Mesenchymal stem cell (in vitro differentiated cells and primary cell): ENCODE results near the gene ALOXE3.

Source experiments
- DNase-seq: peaks from one replicate; pipeline ENCODE4 v3.0.0-alpha.2; 2013
- H2AFZ ChIP-seq: one replicate; pipeline ENCODE4 v1.6.1; 2013; ENCODE audit warnings: low read depth, mild to moderate bottlenecking, control low read depth, inconsistent platforms, low read length, moderate library complexity
- H2AK5ac ChIP-seq: 2 replicates; pipeline ENCODE4 v1.6.1; 2013; ENCODE audit warnings: low read length, moderate library complexity, mild to moderate bottlenecking, inconsistent platforms; ENCODE audit not compliant: severe bottlenecking
- H2BK120ac ChIP-seq: one replicate; pipeline ENCODE4 v1.6.1; 2013; ENCODE audit warnings: low read depth, mild to moderate bottlenecking, inconsistent platforms, low read length, moderate library complexity
- H2BK12ac ChIP-seq, 2 experiments: one replicate each; pipeline ENCODE4 v1.6.1; 2013; ENCODE audit warnings: inconsistent platforms in 2 of 2, low read length in 2 of 2, mild to moderate bottlenecking in 2 of 2, moderate library complexity in 2 of 2, control low read depth in 1 of 2
- H2BK15ac ChIP-seq: one replicate; pipeline ENCODE4 v1.6.1; 2013; ENCODE audit warnings: mild to moderate bottlenecking, low read depth, inconsistent platforms; ENCODE audit not compliant: poor library complexity, severe bottlenecking
- H2BK5ac ChIP-seq: 2 replicates; pipeline ENCODE4 v1.6.1; 2013; ENCODE audit warnings: low read depth, mild to moderate bottlenecking, low read length, control low read depth, inconsistent platforms; ENCODE audit not compliant: poor library complexity, severe bottlenecking
- H3K14ac ChIP-seq, 2 experiments: one replicate each; pipeline ENCODE4 v1.6.1; 2013; ENCODE audit warnings: inconsistent platforms in 2 of 2, low read length in 2 of 2, control low read depth in 1 of 2, mild to moderate bottlenecking in 1 of 2, moderate library complexity in 1 of 2
- H3K18ac ChIP-seq, 2 experiments: one replicate each; pipeline ENCODE4 v1.6.1; 2013; ENCODE audit warnings: inconsistent platforms in 2 of 2, low read length in 2 of 2, control low read depth in 1 of 2, low read depth in 1 of 2, mild to moderate bottlenecking in 1 of 2
- H3K23ac ChIP-seq, 2 experiments: one replicate each; pipeline ENCODE4 v1.6.1; 2013; ENCODE audit warnings: inconsistent platforms in 2 of 2, low read length in 2 of 2, mild to moderate bottlenecking in 2 of 2, moderate library complexity in 2 of 2, control low read depth in 1 of 2
- H3K27ac ChIP-seq: 2 replicates; pipeline ENCODE4 v1.5.1; 2013; ENCODE audit warnings: mild to moderate bottlenecking, moderate library complexity, low read length, control low read depth, inconsistent platforms; ENCODE audit not compliant: poor library complexity, severe bottlenecking
- H3K27me3 ChIP-seq, 2 experiments: 2 replicates each; pipeline versions ENCODE4 v1.6.1 to v1.7.0; 2013; ENCODE audit warnings: low read length in 2 of 2, mild to moderate bottlenecking in 2 of 2, moderate library complexity in 2 of 2, control low read depth in 1 of 2, inconsistent platforms in 1 of 2; ENCODE audit not compliant: control insufficient read depth in 1 of 2, insufficient read depth in 1 of 2
- H3K36me3 ChIP-seq, 2 experiments: 2 replicates each; pipeline versions ENCODE4 v1.6.1 to v1.7.0; 2013; ENCODE audit warnings: low read length in 2 of 2, control low read depth in 1 of 2, inconsistent platforms in 1 of 2, low read depth in 1 of 2, mild to moderate bottlenecking in 1 of 2; ENCODE audit not compliant: insufficient read depth in 2 of 2, control insufficient read depth in 1 of 2
- H3K4ac ChIP-seq, 2 experiments: one replicate each; pipeline ENCODE4 v1.6.1; 2013; ENCODE audit warnings: inconsistent platforms in 2 of 2, low read length in 2 of 2, mild to moderate bottlenecking in 2 of 2, moderate library complexity in 2 of 2, control low read depth in 1 of 2, low read depth in 1 of 2
- H3K4me1 ChIP-seq: 2 replicates; pipeline ENCODE4 v1.6.1; 2013; ENCODE audit warnings: low read depth, low read length, control low read depth; ENCODE audit not compliant: control insufficient read depth, insufficient read depth
- H3K4me2 ChIP-seq: 2 replicates; pipeline ENCODE4 v1.6.1; 2013; ENCODE audit warnings: low read length, mild to moderate bottlenecking, inconsistent platforms; ENCODE audit not compliant: poor library complexity, severe bottlenecking
- H3K4me3 ChIP-seq, 2 experiments: 2 replicates each; pipeline versions ENCODE4 v1.5.1 to v1.7.0; 2013; ENCODE audit warnings: low read length in 2 of 2, mild to moderate bottlenecking in 2 of 2, control low read depth in 1 of 2, low read depth in 1 of 2; ENCODE audit not compliant: insufficient read depth in 1 of 2
- H3K79me1 ChIP-seq: replicated peaks from 2 replicates; pipeline ENCODE4 v1.6.1; 2013; ENCODE audit warnings: mild to moderate bottlenecking, control low read depth, low read length, inconsistent platforms; ENCODE audit not compliant: poor library complexity, severe bottlenecking
- H3K9ac ChIP-seq: 2 replicates; pipeline ENCODE4 v1.7.0; 2013; ENCODE audit warnings: mild to moderate bottlenecking, low read length, moderate library complexity
- H3K9me3 ChIP-seq: 2 replicates; pipeline ENCODE4 v1.7.0; 2013; ENCODE audit warnings: mild to moderate bottlenecking, low read length; ENCODE audit not compliant: control insufficient read depth
- H4K8ac ChIP-seq: one replicate; pipeline ENCODE4 v1.6.1; 2013; ENCODE audit warnings: inconsistent platforms, mild to moderate bottlenecking, low read length, moderate library complexity
- H4K91ac ChIP-seq: one replicate; pipeline ENCODE4 v1.6.1; 2013; ENCODE audit warnings: mild to moderate bottlenecking, low read length, inconsistent platforms
- WGBS: methylation state at CpG from one replicate; pipeline ENCODE4 v1.1.7; 2013; ENCODE audit warnings: mixed read lengths; 5-methylcytosine and 5-hydroxymethylcytosine counted together

Gene ALOXE3

DNA sequence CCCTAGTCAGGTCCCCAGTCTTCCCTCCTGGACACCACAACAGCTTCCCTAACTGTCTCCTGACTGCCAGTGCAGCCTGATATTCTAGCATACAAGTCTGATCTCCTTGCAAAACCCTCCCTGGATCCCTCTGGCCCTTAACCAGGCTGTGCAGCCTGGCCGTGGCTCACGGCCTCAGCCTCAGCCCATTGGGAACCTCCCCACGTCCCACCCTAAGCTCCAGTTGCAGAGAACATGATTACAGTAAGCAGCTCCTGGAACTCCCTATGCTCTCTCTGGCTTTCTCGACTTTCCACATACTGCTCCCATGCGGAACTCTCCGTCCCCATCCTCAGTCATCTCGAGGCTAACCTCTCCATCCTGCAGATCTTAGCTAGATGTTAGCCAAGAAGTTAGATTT, 43.8 kb downstream of the ALOXE3 start:
- H4K91ac ChIP-seq: no peak overlapping the region
- no peak for DNase-seq
- H3K4me2 ChIP-seq: no peak overlapping the region
- no peak overlapping the region for H3K14ac ChIP-seq
- H4K8ac ChIP-seq: no peak overlapping the region
- H2AK5ac ChIP-seq: no peak overlapping the region
- peaks cover 86 to 90% of the 10 kb centered on the region in 2 experiments for H3K27me3 ChIP-seq
- H3K27ac ChIP-seq: no peak overlapping the region
- H2BK5ac ChIP-seq: no peak overlapping the region
- H3K18ac ChIP-seq: no peak overlapping the region
- no peak overlapping the region for H2BK12ac ChIP-seq
- no peaks in the 10 kb centered on the region for H3K9me3 ChIP-seq
- H2BK15ac ChIP-seq: no peak overlapping the region
- H2AFZ ChIP-seq: no peak overlapping the region
- H3K4ac ChIP-seq: no peak overlapping the region
- H2BK120ac ChIP-seq: no peak overlapping the region
- WGBS: 69% methylated on average over 7 of the region's 7 CpGs
- H3K4me3 ChIP-seq: no peak overlapping the region
- H3K9ac ChIP-seq: no peak overlapping the region
- H3K36me3 ChIP-seq: no peaks in the 10 kb centered on the region
- no peak overlapping the region for H3K23ac ChIP-seq
- peaks cover 14% of the 10 kb centered on the region for H3K4me1 ChIP-seq
- no peaks in the 10 kb centered on the region for H3K79me1 ChIP-seq

DNA sequence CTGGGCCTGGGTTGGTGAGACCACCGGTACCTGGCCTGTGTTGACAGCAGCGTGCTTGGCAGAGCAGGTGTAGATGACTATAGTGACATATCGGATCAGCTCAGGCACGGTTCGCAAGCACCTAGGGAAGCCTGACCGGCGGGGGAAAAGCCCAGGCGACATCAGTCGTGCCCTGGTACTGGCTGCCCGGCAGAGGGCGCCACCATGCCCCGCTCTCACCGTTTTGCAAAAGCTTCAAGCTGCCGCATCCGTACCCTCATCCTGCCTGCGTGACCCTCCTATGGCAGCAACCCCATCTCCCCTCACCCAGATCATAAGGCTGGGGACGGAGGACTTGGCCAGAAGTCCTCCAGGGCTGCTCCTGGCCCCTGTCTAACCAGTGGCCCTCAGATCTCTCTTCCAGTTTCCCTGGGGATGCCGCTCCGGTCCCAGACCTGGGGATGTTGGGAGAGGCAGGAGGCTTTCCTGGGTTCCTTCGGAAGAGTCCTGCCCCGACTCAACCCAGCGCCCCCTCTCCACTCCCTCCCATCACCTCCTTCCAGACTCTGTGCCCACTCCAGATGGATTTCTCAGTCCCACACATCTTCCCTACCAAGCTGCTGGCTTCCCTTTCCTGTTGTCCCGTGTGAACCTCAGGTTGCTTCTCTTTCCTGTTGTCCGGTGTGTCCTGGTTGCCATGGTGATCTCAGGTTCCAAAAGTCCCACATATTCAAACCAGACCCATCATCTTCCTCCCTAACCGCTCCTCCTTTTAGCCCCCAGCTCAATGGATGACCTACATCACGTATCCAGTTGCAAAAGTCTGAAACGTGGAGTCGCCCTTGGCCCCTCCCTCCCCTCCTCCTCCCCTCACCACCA, 44.5 kb downstream of the ALOXE3 start:
- Histone ChIP-seq H2BK120ac (no peak overlapping the region), H4K91ac (no peak overlapping the region), H3K4ac (no peak overlapping the region), H2AFZ (no peak overlapping the region), H3K9ac (no peak overlapping the region), H3K4me1 (peaks cover 10% of the 10 kb centered on the region), H3K9me3 (no peaks in the 10 kb centered on the region), H3K14ac (no peak overlapping the region), H3K27me3 (peaks cover 86 to 88% of the 10 kb centered on the region in 2 experiments), H3K4me2 (no peak overlapping the region), H2BK15ac (no peak overlapping the region), H3K36me3 (no peaks in the 10 kb centered on the region), H3K18ac (no peak overlapping the region), H2AK5ac (no peak overlapping the region), H3K23ac (no peak overlapping the region), H3K4me3 (no peak overlapping the region), H3K79me1 (no peaks in the 10 kb centered on the region), H2BK5ac (no peak overlapping the region), H2BK12ac (no peak overlapping the region), H3K27ac (no peak overlapping the region), H4K8ac (no peak overlapping the region)
- WGBS: 10% methylated on average over 28 of the region's 28 CpGs
- peak; percentile 62 for DNase-seq

DNA sequence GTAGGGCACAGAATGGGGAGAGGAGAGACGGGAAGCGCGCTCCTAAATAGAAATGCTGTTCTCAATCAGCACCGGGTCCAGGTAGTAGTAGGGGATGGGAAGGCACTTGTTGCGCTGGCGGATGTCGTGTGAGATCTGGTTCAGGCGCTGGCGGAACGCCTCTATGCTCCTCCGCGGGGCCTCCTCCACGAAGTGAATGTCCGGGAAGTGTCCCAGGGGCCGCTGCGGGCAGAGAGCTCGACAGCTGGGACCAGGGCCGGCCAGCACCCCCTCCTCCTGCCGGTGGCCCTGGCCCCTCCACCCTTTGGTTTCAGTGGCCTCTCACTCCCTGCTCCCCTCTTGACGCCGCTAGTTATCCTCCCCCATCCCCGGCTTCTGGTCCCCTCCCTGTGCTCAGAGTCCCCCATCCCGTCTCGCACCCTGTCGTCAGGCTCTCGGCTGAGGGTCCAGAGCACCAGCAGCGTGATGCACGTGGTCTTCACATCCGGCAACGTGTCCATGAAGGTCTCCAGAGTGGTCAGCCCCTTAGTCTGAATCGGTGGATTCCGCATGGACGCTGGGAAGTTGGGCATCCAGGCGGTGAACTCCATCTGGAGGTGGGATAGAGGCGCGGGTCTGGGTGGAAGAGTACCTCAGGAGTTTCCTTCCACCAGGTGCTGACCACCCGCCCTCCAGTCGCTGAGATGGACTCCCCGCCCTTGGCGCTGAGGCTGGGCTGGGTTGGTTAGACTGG, 45.4 kb downstream of the ALOXE3 start:
- peaks cover 10% of the 10 kb centered on the region for H3K4me1 ChIP-seq
- no peak overlapping the region for H3K14ac ChIP-seq
- H3K18ac ChIP-seq: no peak overlapping the region
- H3K4me2 ChIP-seq: no peak overlapping the region
- WGBS: 10% methylated on average over 27 of the region's 40 CpGs
- no peak overlapping the region for H4K8ac ChIP-seq
- H3K79me1 ChIP-seq: no peaks in the 10 kb centered on the region
- no peak overlapping the region for H2BK12ac ChIP-seq
- H3K36me3 ChIP-seq: no peaks in the 10 kb centered on the region
- H2AFZ ChIP-seq: no peak overlapping the region
- no peak overlapping the region for H2BK5ac ChIP-seq
- H2BK120ac ChIP-seq: no peak overlapping the region
- H3K27me3 ChIP-seq: peaks cover 87 to 88% of the 10 kb centered on the region in 2 experiments
- peak overlapping the region in 1 of 2 experiments; percentile 3 for H3K23ac ChIP-seq
- H4K91ac ChIP-seq: no peak overlapping the region
- peak; percentile 22 for DNase-seq
- no peak overlapping the region for H3K9ac ChIP-seq
- peak overlapping the region in 1 of 2 experiments; percentile 33 for H3K4me3 ChIP-seq
- no peak overlapping the region for H2BK15ac ChIP-seq
- no peaks in the 10 kb centered on the region for H3K9me3 ChIP-seq
- H3K27ac ChIP-seq: no peak overlapping the region
- H3K4ac ChIP-seq: no peak overlapping the region
- H2AK5ac ChIP-seq: no peak overlapping the region

DNA sequence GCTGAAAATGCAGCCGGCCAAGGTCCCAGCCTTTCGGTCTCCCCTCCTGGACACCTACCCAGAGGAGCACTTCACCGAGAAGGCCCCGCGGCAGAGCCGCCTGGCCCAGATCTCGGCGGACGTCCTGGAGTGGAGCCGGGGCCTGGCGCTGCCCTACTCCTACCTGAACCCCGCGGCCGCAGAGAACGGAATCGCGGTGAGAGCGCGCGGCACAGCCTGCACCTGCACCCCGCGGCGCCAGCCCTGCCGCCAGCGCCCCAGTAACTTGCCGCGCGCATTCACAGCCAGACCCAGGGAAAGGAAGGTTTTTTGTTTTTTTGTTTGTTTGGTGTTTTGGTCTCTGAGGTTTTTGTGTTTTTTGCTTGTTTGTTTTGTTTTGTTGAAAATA, 46.0 kb downstream of the ALOXE3 start:
- H4K8ac ChIP-seq: no peak overlapping the region
- no peak overlapping the region for H3K4ac ChIP-seq
- H3K36me3 ChIP-seq: no peaks in the 10 kb centered on the region
- WGBS: 4% methylated on average over 26 of the region's 28 CpGs
- no peak overlapping the region for H3K4me2 ChIP-seq
- no peak overlapping the region for H2BK12ac ChIP-seq
- no peak overlapping the region for H4K91ac ChIP-seq
- H3K4me1 ChIP-seq: peaks cover 10% of the 10 kb centered on the region
- no peak overlapping the region for H2BK5ac ChIP-seq
- no peak overlapping the region for H2BK15ac ChIP-seq
- no peaks in the 10 kb centered on the region for H3K9me3 ChIP-seq
- H3K23ac ChIP-seq: no peak overlapping the region
- H3K18ac ChIP-seq: no peak overlapping the region
- DNase-seq: no peak
- no peak overlapping the region for H2BK120ac ChIP-seq
- H2AK5ac ChIP-seq: no peak overlapping the region
- H3K14ac ChIP-seq: no peak overlapping the region
- no peak overlapping the region for H3K4me3 ChIP-seq
- H3K9ac ChIP-seq: no peak overlapping the region
- H3K27me3 ChIP-seq: peaks cover 87 to 89% of the 10 kb centered on the region in 2 experiments
- no peaks in the 10 kb centered on the region for H3K79me1 ChIP-seq
- H2AFZ ChIP-seq: no peak overlapping the region
- H3K27ac ChIP-seq: no peak overlapping the region
